DMS153 treated with DMSO at 0.1 percent for 48 hours (cell line): ENCODE measurements around the gene MAST3.

Experiments used
- DNase-seq: peaks from one replicate; lab custom pipeline; 2025; ENCODE audit not compliant: unreplicated experiment; lab: John Stamatoyannopoulos, UW

Gene MAST3

GRCh38 chr19:18097217-18097992, at the start of gene MAST3:
MAST3 (plus strand) TSS chr19:18097778; CDS start chr19:18097793, 15 bp downstream.
- no peak for DNase-seq

- DNase-seq, result no peak
Measured at GRCh38 chr19:18049385-18049784, 48.2 kb upstream of the MAST3 start.

- DNase-seq, result no peak
Measured at GRCh38 chr19:18051887-18052286, 45.7 kb upstream of the MAST3 start.

- no peak for DNase-seq
Measured at GRCh38 chr19:18053576-18054219, 43.9 kb upstream of the MAST3 start.

GRCh38 chr19:18055967-18056366, 41.6 kb upstream of the MAST3 start:
- no peak for DNase-seq

- no peak for DNase-seq
Measured at GRCh38 chr19:18057557-18057956, 40.0 kb upstream of the MAST3 start.

- DNase-seq, result peak; percentile 55
Measured at GRCh38 chr19:18058208-18059009, 39.2 kb upstream of the MAST3 start.

- no peak for DNase-seq
Measured at GRCh38 chr19:18059297-18059696, 38.3 kb upstream of the MAST3 start.

GRCh38 chr19:18059902-18060301, 37.7 kb upstream of the MAST3 start:
- DNase-seq, result no peak

GRCh38 chr19:18060472-18060871, 37.1 kb upstream of the MAST3 start:
- DNase-seq, result no peak

GRCh38 chr19:18062028-18062427, 35.5 kb upstream of the MAST3 start:
- no peak for DNase-seq

- no peak for DNase-seq
Measured at GRCh38 chr19:18063463-18063862, 34.1 kb upstream of the MAST3 start.

- DNase-seq, result no peak
Measured at GRCh38 chr19:18065173-18065495, 32.4 kb upstream of the MAST3 start.

GRCh38 chr19:18068395-18068794, 29.2 kb upstream of the MAST3 start:
- no peak for DNase-seq

GRCh38 chr19:18069383-18069782, 28.2 kb upstream of the MAST3 start:
- no peak for DNase-seq

GRCh38 chr19:18070181-18070580, 27.4 kb upstream of the MAST3 start:
- DNase-seq, result no peak

- DNase-seq, result no peak
Measured at GRCh38 chr19:18072335-18072734, 25.2 kb upstream of the MAST3 start.

- no peak for DNase-seq
Measured at GRCh38 chr19:18073197-18073596, 24.4 kb upstream of the MAST3 start.

GRCh38 chr19:18074192-18074591, 23.4 kb upstream of the MAST3 start:
- no peak for DNase-seq

GRCh38 chr19:18083929-18084684, 13.5 kb upstream of the MAST3 start:
- no peak for DNase-seq
